Skin epidermis (tissue), 12 donors: Measurements from ENCODE around the gene PPP4R3A.
"Not testable (repeated sequence)": the region's sequence is repeated elsewhere in the genome, so short reads cannot be mapped to it uniquely, and the experiment has no call there.

Experiments
- H3K27ac ChIP-seq, 21 experiments: fragments of 200-600 bp; sonication (generic) in 11 of 21; one replicate each; pipeline ENCODE4 v1.5.0; 2020; ENCODE audit warnings: mild to moderate bottlenecking in 3 of 21, inconsistent platforms in 2 of 21, moderate library complexity in 2 of 21
- H3K4me3 ChIP-seq, 7 experiments: fragments of 200-600 bp; sonication (generic) in 2 of 7; one replicate each; pipeline ENCODE4 v1.5.0; 2020; ENCODE audit warnings: inconsistent platforms in 2 of 7, mild to moderate bottlenecking in 2 of 7, moderate library complexity in 1 of 7

PPP4R3A gene

DNA sequence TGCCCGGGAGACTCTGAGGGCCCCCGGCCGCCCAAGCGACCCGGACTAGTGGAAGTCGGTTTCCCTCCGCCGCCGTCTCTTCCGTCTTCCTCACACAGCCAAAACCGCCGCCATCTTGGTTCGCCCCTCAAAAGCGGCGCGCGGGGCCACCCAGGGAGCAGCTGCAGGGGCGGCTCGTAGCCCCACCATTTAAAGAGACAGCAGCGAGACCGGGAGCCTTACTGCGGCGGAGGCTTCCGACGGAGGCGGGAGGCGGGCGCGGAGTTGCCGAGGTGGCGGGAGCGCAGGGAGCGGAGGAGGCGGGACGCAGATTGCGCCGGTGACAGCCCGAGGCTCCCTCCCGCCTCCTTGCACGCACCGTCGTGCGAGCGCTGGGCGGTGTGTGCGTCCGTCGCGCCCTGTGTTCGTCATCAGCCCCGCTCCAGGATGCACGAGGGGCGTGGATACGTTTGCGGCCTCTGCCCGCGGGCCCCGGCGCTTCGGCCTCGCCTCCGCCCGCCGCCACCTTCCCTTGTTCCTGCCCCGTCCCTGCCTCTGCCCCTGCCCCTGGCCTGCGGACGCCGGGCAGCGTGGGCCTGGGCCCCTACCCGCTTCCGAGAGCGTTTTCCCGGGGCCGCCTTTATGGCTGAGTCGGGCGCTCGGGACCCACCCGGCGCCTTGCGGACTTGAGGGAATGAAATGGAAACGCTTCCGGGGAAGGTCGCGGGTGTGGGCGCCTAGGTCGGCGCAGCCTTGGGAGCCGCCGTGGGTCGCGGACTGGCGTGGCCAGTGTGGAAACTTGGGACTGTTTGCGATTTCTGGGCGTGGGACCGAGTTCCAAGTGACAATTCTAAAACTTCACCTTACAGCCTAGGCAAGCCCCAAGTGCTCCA, at the start of gene PPP4R3A:
TSS of gene PPP4R3A (minus strand) at position 140 of the 872 bp plus-strand sequence. CDS start 663 bp downstream, outside the sequence.
- peak within 1 kb of the TSS; percentile 70 to 97 (median 84) for H3K4me3 ChIP-seq
- peak within 1 kb of the TSS; percentile 92 to 100 (median 99) for H3K27ac ChIP-seq

DNA sequence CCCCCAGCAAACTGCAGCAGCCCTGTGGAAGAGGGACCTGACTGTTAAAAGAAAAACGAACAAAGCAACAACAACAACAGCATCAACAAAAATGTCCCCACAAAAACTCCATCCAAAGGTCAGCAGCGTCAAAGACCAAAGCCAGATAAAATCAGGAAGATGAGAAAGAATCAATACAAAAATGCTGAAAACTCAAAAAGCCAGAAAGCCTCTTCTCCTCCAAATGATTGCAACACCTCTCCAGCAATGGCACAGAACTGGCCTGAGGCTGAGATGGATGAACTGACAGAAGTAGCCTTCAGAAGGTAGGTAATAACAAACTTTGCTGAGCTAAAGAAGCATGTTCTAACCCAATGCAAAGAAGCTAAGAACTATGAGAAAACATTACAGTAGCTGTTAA, 45.4 kb upstream of the PPP4R3A start:
- H3K4me3 ChIP-seq = no peak overlapping the region
- H3K27ac ChIP-seq = no peak overlapping the region

GRCh38 chr14:91554535-91555332, 44.6 kb upstream of the PPP4R3A start:
- no peak overlapping the region for H3K27ac ChIP-seq
- H3K4me3 ChIP-seq = no peak overlapping the region

DNA sequence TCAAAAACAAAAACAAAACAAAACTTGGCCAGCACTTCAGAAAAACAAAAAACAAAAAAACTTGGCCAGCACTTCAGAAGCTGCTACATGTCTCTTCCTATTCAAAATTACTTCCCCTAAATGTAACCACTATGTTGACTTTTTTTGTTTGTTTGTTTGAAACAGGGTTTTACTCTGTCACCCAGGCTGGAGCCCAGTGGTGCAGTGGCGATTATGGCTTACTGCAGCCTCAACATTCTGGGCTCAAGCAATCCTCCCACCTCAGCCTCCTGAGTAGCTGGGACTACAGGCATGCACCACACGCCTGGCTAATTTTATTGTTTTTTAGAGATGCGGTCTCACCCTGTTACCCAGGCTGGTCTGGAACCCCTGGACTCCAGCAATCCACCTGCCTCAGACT, 38.0 kb upstream of the PPP4R3A start:
- H3K27ac ChIP-seq = no peak overlapping the region

GRCh38 chr14:91545946-91546716, 36.0 kb upstream of the PPP4R3A start:
- Histone ChIP-seq H3K4me3 (no peak overlapping the region), H3K27ac (no peak overlapping the region)

More for the DNA sequence above, 38.0 kb upstream of the PPP4R3A start:
- no peak overlapping the region for H3K4me3 ChIP-seq

DNA sequence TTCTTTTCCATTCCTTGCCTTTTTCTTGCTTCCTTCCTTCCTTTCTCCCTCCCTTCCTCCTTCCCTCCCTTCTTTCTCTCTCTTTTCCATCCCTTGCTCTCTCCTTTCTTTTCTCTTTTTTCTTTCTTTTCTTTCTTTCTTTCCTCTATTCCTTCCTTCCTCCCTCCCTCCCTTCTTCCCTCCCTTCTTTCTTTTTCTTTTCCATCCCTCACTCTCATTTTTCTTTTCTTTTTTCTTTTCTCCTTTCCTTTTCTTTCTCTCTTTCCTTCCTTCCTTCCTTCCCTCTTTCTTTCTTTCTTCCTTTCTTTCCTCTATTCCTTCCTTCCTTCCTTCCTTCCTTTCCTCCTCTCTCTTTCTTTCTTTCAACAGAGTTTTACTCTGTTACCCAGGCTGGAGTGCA, 35.1 kb upstream of the PPP4R3A start:
- Histone ChIP-seq H3K4me3 (no peak overlapping the region), H3K27ac (no peak overlapping the region)

GRCh38 chr14:91536327-91536726, 26.2 kb upstream of the PPP4R3A start:
- Histone ChIP-seq H3K4me3 (no peak overlapping the region), H3K27ac (no peak overlapping the region)

- H3K27ac ChIP-seq, H3K4me3 ChIP-seq: not testable (repeated sequence)
Measured at GRCh38 chr14:91534059-91534458, 23.9 kb upstream of the PPP4R3A start.

- H3K4me3 ChIP-seq = no peak overlapping the region
- H3K27ac ChIP-seq = no peak overlapping the region
Measured at GRCh38 chr14:91533623-91534022, 23.5 kb upstream of the PPP4R3A start.

DNA sequence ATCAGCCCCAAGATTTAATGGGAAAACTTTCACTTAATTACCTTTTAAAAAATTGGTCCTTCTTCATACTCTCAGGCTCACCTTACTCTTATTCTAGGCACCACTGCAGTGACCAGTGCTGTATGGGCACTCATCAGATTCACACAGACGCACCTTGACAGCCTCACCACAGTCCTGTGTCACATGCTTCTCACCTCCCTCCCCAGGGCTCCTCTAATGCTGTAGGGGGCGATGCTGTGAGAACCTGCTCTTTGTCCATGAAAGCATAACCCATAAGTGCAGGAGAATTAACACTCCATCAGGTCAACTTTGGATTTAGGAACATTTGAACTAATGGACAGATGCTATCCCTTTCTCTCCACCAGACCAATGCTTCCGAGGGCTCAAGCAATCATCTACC, 13.9 kb upstream of the PPP4R3A start:
- H3K4me3 ChIP-seq = no peak overlapping the region

DNA sequence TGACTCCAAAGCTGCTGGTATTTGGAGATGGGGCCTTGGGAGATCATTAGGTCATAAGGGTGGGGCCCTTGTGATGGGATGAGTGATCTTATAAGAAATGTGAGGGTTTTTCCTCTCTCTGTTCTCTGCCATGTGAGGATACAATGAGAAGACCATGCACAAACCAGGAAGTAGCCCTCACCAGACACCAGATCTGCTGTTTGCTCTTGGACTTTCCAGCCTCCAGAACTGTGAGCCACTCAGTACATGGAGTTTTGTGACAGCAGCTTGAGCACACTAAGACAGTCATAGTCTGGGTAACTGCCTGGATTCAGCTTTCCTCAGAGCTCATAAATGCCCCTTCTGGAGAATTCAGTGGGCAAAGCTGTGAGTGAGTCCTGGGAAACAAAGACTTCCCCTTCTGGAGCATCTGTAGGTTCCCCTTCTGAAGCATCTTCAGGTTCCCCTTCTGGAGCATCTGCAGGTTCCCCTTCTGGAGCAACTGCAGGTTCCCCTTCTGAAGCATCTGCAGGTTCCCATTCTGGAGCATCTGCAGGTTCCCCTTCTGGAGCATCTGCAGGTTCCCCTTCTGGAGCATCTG, 11.0 kb upstream of the PPP4R3A start:
- H3K27ac ChIP-seq = peak overlapping the region in 1 of 21 experiments; percentile 15
- H3K4me3 ChIP-seq = no peak overlapping the region

More for the DNA sequence above, 13.9 kb upstream of the PPP4R3A start:
- no peak overlapping the region for H3K27ac ChIP-seq

DNA sequence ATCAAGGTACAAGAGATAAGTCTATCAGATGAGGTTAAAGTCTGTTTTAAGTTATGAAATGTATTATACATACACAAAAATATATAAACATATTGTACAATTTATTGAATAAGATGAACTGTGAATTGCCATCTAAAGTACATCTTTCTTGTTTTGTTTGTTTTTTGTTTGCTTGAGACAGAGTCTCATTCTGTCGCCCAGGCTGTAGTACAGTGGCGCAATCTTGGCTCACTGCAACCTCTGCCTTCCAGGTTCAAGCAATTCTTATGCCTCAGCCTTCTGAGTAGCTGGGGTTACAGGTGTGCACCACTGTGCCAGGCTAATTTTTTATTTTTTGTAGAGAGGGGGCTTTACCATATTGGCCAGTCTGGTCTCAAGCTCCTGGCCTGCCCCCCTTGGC, 10.0 kb upstream of the PPP4R3A start:
- H3K27ac ChIP-seq = peak overlapping the region in 1 of 21 experiments; percentile 15

DNA sequence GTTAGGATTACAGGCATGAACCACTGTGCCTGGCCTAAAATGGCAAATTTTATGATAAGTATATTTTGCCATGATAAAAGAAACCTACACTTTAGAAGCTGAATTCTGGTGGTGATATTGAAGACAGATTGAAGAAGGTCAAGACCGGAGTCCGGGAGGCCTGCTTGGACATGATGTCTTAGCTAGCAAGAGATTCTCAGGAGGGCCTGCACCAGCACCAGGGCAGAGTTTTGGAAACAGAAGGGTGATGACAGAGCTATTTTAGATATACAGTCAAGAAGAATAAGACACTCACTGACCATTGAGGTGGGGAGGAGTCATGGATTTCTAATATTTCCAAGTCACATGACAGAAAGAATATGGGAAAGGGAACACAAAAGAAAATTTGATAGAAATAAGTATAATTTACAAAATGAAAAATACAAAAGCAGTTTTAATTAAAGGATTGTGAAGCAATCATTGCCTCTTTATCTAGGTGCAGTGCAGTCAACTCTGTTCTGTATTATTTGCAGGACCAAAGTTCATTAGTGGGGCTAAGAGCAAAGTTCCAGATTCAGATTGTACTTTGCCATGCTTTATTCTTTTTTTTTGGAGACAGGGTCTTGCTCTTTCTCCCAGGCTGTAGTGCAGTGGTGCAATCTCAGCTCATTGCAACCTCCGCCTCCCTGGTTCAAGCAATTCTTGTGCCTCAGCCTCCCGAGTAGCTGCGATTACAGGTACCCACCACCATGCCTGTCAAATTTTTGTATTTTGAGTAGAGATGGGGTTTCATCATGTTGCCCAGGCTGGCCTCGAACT, 9.3 kb upstream of the PPP4R3A start:
- H3K4me3 ChIP-seq = no peak overlapping the region
- no peak overlapping the region for H3K27ac ChIP-seq

More for the DNA sequence above, 10.0 kb upstream of the PPP4R3A start:
- no peak overlapping the region for H3K4me3 ChIP-seq

DNA sequence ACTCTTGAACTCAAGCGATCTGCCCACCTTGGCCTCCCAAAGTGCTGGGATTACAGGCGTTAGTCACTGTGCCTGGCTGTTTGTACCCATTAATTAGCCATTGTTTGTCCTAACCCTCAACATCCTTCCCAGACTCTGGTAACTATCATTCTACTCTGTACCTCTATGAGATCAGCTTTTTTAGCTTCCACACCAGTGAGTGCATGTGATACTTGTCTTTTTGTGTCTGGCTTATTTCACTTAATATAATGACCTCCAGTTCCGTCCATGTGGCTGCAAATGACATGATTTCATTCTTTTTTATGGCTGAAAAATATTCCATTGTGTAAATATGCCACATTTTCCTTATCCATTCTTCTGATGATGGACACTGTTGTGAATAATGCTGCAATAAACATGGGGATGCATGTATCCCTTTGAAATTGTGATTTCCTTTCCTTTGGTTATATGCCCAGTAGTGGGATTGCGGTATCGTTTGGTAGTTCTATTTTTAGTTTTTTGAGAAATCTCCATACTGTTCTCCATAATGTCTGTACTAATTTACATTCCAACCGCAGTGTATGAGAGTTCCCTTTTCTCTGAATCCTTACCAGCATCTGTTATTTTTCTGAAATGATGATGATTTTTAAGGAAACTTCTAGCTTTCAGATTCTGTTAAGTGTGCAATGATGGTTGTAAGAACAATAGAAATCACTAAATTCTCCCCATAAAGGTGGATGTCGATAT, 6.7 kb upstream of the PPP4R3A start:
- Histone ChIP-seq H3K27ac (peak overlapping the region in 1 of 21 experiments; percentile 3), H3K4me3 (no peak overlapping the region)

- Histone ChIP-seq H3K4me3 (no peak overlapping the region), H3K27ac (peak overlapping the region in 2 of 21 experiments; percentile 3 to 7)
Measured at GRCh38 chr14:91515979-91516378, 5.9 kb upstream of the PPP4R3A start.

DNA sequence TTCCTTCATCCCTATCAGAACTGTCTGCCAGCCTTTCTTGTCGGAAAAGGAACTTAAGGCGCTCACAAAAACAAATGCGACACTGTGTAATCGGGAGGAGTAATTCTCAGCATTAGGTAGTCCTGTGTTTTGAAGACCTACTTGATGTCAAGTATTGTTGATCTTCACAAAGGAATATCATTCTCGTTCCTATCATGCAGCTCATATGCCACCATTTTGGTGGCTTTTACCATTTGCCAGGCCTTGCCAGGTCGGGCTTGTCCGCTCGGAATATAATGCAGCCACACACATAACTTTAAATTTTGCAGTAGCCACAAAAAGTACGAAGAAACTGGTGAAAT, 903 bp upstream of the PPP4R3A start:
- Histone ChIP-seq H3K27ac (peak overlapping the region; percentile 92 to 100 (median 99)), H3K4me3 (peak overlapping the region; percentile 70 to 97 (median 84))

GRCh38 chr14:91509878-91510170, 286 bp downstream of the PPP4R3A start:
- peak overlapping the region; percentile 92 to 100 (median 99) for H3K27ac ChIP-seq
- H3K4me3 ChIP-seq = peak overlapping the region; percentile 70 to 97 (median 84)
